NCI-H2196 treated with DMSO at 0.1 percent for 48 hours (cell line): ENCODE results near the gene L3MBTL4.

Source experiments
- DNase-seq: peaks from one replicate; lab custom pipeline; 2025; ENCODE audit not compliant: unreplicated experiment; lab: John Stamatoyannopoulos, UW

Gene L3MBTL4

GRCh38 chr18:5998166-5998881 lies 416.4 kb downstream of the L3MBTL4 start:
- no peak for DNase-seq

- DNase-seq = no peak
These were observed 417.4 kb downstream of the L3MBTL4 start for GRCh38 chr18:5997361-5997760.

- DNase-seq = no peak
These were observed 419.1 kb downstream of the L3MBTL4 start for GRCh38 chr18:5995626-5996025.

- DNase-seq = no peak
These were observed 420.8 kb downstream of the L3MBTL4 start for GRCh38 chr18:5993938-5994337.

- no peak for DNase-seq
These were observed 422.3 kb downstream of the L3MBTL4 start for GRCh38 chr18:5992381-5992780.

GRCh38 chr18:5987249-5987648 lies 427.5 kb downstream of the L3MBTL4 start:
- DNase-seq = no peak

GRCh38 chr18:5986257-5986931 lies 428.3 kb downstream of the L3MBTL4 start:
- no peak for DNase-seq

GRCh38 chr18:5984245-5984644 lies 430.5 kb downstream of the L3MBTL4 start:
- no peak for DNase-seq

- no peak for DNase-seq
These were observed 431.2 kb downstream of the L3MBTL4 start for GRCh38 chr18:5983488-5983887.

- DNase-seq = no peak
These were observed 432.4 kb downstream of the L3MBTL4 start for GRCh38 chr18:5982332-5982731.

- DNase-seq = no peak
These were observed 434.0 kb downstream of the L3MBTL4 start for GRCh38 chr18:5980721-5981120.

GRCh38 chr18:5979971-5980457 lies 434.7 kb downstream of the L3MBTL4 start:
- DNase-seq = no peak

- DNase-seq = no peak
These were observed 435.4 kb downstream of the L3MBTL4 start for GRCh38 chr18:5979176-5979888.

- no peak for DNase-seq
These were observed 437.7 kb downstream of the L3MBTL4 start for GRCh38 chr18:5977022-5977421.

GRCh38 chr18:5975111-5976002 lies 439.4 kb downstream of the L3MBTL4 start:
- no peak for DNase-seq

- DNase-seq = no peak
These were observed 440.0 kb downstream of the L3MBTL4 start for GRCh38 chr18:5974696-5975095.

- DNase-seq = no peak
These were observed 441.6 kb downstream of the L3MBTL4 start for GRCh38 chr18:5973099-5973498.

GRCh38 chr18:5972298-5972697 lies 442.4 kb downstream of the L3MBTL4 start:
- no peak for DNase-seq

- no peak for DNase-seq
These were observed 444.7 kb downstream of the L3MBTL4 start for GRCh38 chr18:5969989-5970403.

GRCh38 chr18:5969355-5969988 lies 445.2 kb downstream of the L3MBTL4 start:
- DNase-seq = no peak
